ENCODE data around the gene PER2. TPM values are rescaled to one million over a fixed set of nuclear protein-coding genes. Genes with fewer than 3 reads are reported as not detected.
"Not testable (repeated sequence)": the region's sequence is repeated elsewhere in the genome, so short reads cannot be mapped to it uniquely, and the experiment has no call there.

The PER2 gene, protein sequence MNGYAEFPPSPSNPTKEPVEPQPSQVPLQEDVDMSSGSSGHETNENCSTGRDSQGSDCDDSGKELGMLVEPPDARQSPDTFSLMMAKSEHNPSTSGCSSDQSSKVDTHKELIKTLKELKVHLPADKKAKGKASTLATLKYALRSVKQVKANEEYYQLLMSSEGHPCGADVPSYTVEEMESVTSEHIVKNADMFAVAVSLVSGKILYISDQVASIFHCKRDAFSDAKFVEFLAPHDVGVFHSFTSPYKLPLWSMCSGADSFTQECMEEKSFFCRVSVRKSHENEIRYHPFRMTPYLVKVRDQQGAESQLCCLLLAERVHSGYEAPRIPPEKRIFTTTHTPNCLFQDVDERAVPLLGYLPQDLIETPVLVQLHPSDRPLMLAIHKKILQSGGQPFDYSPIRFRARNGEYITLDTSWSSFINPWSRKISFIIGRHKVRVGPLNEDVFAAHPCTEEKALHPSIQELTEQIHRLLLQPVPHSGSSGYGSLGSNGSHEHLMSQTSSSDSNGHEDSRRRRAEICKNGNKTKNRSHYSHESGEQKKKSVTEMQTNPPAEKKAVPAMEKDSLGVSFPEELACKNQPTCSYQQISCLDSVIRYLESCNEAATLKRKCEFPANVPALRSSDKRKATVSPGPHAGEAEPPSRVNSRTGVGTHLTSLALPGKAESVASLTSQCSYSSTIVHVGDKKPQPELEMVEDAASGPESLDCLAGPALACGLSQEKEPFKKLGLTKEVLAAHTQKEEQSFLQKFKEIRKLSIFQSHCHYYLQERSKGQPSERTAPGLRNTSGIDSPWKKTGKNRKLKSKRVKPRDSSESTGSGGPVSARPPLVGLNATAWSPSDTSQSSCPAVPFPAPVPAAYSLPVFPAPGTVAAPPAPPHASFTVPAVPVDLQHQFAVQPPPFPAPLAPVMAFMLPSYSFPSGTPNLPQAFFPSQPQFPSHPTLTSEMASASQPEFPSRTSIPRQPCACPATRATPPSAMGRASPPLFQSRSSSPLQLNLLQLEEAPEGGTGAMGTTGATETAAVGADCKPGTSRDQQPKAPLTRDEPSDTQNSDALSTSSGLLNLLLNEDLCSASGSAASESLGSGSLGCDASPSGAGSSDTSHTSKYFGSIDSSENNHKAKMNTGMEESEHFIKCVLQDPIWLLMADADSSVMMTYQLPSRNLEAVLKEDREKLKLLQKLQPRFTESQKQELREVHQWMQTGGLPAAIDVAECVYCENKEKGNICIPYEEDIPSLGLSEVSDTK (N-terminal part only)
- total RNA-seq (2014; rRNA removed; shearing (Covaris generic)) = 4.0 and 4.2 TPM in 2 replicates

DNA sequence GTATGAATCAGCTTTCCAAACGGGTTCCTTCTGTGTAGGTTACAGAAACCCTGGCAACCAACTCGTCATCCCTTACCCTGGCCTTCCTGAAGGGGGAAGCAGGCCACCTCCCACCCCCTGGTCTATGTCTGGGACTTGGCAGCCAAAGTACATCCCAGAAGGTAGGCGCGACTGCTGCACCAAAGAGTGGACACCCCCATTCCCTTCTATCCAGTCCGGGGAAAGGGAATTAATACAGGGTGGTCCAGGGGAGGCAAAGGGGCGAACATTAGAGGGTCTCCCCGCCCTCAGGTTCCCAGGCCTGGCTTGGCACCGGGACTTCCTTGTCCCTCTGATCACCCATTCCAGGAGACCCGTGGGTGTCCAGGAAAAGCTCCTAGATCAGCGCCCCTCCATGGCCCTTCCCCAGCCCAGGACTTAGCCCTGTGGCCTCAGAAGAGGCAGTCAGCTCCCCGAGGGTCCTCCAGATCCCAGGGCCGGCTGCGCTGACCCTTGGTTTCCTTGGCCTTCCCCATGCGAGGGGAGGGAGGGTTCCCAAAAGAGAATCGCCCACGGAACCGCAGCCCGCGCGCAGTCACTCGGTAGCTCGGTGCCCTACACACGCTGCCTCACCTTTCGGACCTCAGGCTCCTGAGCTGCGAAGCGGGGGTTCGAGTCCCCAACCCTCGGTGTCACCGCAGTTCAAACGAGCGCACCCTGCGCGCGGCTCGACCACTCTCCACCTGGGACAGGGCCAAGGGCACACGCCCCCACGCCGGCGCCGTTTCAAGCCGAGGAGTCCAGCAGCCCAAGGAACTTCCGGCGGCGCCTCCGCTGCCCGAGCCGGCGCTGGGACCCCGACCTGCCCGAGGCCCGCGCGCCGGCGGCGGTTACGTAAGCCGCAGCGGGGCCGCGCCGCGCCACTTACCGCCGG, at the start of gene PER2:
Gene PER2 (minus strand): TSS at position 874 of the 913 bp plus-strand sequence. CDS start 10,674 bp downstream, outside the sequence.
- DNase-seq (ENCODE audit: low read depth) = peak; percentile 80

DNA sequence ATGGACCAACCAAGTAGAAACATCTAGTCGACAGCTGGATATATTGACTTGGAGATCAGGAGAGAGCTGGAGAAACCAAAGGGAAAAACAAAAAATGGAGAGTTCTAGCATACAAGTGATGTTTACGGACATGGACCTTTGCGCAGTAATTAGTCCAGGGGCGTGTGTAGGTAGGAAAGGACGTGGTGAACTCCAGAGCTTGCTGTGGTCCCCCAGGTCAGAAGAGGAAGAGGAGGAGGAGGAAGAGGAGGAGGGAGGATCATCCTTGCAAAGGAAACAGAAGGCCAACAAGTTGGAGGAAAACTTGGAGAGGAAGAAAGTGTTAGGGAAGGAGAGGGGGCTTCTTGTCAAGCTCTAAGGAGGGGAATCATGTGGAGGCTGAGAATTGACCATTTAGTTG, 49.4 kb upstream of the PER2 start:
- DNase-seq (ENCODE audit: low read depth) = no peak

DNA sequence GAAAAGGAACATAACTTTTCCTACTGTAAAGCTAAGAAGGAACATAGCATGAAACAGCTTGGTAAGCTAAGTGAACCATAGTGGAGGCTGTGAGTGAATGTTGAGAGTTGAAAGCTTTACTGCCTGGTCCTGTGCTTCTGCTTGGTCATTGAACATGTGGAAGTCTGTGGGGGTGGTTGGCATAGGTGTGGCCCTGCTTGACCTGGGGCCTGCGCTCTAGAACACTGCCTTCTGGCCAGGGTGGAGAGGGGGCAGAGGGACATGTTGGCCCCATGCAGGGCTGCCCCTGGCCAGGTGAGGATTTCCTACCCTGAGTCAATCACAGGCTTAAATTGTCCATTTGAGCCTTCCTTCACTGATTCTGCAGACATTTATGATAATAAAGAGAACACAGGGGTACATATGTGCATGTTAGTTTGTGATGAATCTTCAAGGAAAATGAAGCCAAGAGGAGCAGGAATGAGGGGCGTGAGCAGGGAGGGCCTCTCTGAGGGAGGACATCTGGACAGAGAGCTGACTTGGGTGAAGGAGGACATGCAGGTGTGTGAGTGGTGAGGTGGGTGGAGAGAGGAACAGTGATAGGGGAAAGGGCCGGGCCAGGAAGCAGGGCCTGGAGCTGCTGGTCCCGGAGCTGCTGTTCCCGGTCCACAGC, 48.5 kb upstream of the PER2 start:
- DNase-seq (ENCODE audit: low read depth) = no peak

DNA sequence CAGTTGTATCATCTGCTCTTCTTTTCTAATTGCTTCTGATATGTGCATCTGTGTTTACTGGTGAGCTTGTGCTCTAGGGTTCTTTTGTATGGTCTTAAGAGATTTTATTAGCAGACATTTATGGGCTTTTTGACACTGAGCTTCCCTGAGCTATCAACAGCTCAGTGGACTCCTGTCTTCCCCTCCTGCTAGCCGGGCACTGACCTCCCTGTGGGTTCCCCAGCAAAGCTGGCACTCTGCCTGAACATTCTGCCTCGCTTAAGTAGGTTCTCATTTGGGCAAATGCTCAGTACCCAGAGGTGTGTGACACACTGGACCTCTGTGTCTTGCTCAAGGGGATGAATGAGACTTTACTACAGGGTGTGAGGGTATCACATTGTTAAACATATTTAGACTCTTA, 47.7 kb upstream of the PER2 start:
- no peak for DNase-seq (ENCODE audit: low read depth)

DNA sequence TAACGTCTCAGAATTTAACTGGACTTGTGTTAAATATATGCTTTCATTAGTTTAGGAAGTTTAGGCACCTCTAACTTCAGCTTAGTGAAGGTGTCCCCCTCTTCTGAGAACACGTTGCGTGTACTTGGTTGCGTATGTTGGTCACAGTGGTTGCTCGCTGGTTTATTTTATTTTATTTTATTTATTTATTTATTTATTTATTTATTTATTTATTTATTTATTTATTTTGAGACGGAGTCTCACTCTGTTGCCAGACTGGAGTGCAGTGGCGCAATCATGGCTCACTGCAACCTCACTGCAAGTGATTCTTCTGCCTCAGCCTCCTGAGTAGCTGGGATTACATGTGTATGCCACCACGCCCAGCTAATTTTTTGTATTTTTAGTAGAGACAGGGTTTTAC, 47.2 kb upstream of the PER2 start:
- DNase-seq (ENCODE audit: low read depth) = not testable (repeated sequence)

DNA sequence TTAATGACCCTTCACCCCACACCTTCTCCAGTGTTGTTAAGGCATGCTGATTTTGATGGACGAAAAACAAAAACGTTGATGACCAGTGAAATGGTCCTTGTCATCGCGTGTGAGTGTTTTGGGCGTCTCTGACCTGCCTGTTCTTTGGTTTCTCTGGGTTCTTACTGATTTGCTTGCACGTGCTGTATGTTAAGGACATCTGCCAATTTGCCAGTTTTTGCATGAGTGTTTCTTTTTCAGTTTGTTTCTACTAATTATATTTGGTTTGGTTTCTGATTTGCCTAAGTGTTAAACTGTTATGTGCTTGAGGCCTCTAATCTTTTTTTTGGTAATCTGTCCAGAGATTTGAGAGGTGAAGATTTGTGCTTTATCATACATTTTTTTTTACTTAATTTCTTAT, 46.5 kb upstream of the PER2 start:
- no peak for DNase-seq (ENCODE audit: low read depth)

DNA sequence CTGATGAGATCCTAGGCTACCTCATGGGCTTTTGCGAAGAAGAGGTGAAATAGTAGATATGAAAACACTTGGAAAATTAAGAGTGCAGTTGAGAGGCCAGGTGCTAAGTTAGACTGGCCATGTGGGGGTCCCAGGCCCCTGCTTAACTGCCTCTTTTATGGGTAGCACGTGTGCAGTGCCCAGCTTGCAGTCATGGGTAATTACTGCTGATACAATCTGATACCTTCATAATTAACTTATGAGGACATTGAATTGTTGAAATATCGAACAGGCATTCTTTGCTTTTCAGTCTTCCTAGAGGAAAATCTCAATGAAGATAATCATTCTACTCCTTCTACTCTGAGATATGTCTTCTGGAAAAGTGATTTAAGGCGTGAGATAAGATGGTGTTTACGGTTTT, 43.5 kb upstream of the PER2 start:
- DNase-seq (ENCODE audit: low read depth) = no peak

DNA sequence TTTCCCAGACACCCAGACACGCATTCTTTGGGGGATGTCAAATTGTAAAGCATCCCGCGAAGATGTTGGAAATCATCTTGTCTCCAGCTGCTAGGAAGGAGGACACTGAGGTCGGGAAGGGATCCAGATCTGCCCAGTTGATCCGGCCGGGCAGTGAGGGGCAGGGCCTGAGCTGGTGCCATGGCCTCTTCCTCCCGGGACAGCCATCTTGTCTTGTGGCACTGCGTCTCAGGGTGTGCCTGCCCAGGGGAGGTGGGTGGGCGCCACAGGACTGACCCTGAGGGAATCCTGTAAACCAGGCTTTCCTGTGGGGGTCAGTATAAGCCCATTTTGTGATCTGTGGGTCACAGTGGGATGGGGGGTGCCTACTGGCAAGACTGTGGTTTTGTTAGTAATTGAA, 42.0 kb upstream of the PER2 start:
- no peak for DNase-seq (ENCODE audit: low read depth)

DNA sequence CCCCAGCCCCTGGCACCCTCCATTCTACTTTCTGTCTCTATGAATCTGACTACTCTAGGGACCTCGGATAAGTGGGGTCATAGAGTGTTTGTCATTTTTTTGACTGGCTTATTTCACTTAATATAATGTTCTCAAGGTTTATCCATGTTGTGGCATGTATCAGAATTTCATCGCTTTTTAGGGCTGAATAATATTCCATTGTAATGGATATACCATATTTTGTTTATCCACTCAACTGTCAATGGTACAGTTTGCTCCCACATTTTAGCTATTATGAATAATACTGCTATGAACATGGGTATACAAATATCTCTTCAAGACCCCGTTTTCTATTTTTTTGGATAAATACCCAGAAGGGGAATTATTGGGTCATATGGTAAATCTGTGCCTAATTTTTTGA, 39.3 kb upstream of the PER2 start:
- DNase-seq (ENCODE audit: low read depth) = no peak

DNA sequence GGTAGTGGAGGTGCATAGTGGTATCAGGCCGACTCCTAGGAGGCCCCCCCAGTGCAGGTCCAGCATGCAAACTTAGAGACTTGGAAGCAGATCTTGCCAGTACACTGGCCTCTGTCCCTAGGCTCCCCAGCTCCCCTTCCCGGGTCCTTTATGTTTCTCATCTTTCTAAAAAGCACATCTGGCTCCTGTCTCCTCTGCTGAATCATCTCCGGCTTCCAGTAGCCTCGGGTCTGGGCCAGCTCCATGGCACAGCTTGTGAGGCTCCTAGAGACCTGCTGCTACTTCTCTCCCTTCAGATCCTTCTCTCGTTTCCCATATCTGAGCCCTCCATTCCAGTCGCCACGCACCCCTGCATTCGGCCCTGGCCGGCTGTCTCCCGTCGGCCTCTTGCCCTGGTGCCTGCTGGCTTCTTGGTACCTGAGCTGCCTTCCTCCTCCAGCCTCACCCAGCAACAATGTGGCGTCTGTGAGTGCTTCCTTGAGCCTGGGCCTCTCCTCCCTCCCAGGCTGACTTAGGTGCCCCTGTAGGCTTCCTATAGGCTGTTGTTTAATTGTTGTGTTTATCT, 38.5 kb upstream of the PER2 start:
- peak; percentile 28 for DNase-seq (ENCODE audit: low read depth)

DNA sequence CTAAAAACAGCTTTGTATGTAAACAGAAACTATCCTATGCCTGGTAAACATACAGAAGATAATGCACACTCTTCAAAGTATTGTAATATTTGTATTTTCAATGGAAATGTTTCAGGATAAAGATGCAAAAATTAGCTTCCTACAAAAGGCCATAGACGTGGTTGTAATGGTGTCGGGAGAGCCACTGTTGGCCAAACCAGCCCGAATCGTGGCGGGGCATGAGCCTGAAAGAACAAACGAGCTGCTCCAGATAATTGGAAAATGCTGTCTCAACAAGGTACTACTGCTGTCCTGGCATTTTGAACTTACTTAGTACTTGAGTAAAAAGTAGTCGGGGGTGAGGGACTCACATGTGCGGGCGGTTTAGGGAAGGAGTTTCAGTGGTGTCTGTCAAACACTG, 37.3 kb upstream of the PER2 start:
- DNase-seq (ENCODE audit: low read depth) = no peak

DNA sequence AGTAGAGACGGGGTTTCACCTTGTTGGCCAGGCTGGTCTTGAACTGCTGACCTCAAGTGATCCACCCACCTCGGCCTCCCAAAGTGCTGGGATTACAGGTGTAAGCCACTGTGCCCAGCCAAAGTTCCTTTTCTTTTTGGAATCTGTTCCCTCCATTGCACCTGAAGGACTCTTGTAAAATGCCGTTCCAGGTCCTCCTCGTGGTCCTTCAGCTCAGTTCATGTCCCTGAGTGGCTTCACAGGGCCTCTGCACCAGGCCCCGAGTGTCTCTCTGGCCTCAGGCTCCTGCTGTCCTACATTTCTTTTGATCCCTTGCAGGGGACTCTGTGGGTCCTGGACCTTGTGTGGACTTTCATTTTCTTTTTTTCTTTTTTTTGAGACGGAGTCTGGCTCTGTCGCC, 35.8 kb upstream of the PER2 start:
- not testable (repeated sequence) for DNase-seq (ENCODE audit: low read depth)

DNA sequence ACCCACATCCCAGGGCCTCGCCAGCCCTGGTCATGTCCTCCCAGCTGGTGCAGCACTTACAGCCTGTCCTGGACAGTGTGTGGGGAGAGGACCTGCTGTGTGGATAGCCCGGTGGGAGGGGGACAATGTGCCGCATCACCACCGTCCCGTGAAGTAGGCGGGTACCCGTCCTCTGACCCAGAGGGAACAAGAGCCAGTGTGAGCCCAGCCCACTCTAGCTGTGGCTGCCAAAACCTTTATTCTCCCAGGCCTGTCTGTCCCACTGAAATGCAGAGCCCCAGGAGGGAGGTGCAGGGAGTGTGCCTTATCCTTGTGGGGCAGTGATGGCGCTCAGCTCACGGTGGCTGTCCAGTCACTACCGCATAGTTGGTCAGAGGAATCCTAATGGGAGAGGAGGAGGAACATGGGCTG, 33.6 kb upstream of the PER2 start:
- no peak for DNase-seq (ENCODE audit: low read depth)

DNA sequence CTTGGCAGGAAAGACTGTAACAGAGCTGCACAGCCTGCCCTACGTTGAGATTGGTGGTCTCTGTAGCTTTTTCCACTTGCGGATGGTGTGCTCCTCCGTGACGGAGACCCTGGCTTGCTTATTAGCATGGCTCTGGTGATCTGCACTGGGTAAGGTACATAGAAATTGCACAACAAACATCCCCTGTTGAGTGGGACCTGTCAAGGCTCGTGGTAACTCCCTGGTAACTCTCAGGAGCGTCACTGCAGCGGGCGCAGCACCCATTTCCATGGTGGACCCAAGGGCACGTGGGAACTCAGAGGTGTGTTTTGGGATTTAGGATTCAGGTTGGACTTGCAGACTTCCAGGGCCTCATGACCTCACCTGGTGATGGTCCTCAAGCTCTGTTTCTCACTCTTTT, 33.1 kb upstream of the PER2 start:
- DNase-seq (ENCODE audit: low read depth) = no peak

DNA sequence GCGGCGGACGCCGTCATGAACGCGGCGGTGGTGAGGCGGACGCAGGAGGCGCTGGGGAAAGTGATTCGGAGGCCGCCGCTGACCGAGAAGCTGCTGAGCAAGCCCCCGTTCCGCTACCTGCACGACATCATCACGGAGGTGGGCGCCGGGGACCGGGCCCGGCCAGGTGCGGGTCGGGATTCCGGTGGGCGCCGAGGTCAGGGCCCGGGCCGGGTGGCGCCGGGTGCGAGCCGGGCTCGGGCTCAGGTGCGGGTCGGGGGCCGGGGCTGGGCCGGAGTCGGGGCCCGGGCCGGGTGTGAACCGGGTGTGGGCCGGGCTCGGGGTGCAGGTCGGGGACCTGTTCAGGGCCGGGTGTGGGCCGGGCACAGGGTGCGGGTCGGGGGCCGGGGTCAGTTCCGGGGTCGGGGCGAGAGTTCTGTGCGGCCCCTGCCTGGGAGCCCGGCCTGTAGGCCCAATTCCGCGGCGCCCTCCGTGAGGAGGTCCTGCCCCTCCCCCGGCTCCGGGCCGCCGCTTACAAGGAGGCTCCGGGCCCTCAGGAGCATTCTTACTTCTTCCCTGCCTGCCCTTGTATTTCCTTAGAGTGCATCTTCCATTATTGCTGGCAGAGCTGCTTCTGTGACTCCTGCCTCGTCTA, 32.4 kb upstream of the PER2 start:
- DNase-seq (ENCODE audit: low read depth) = no peak

DNA sequence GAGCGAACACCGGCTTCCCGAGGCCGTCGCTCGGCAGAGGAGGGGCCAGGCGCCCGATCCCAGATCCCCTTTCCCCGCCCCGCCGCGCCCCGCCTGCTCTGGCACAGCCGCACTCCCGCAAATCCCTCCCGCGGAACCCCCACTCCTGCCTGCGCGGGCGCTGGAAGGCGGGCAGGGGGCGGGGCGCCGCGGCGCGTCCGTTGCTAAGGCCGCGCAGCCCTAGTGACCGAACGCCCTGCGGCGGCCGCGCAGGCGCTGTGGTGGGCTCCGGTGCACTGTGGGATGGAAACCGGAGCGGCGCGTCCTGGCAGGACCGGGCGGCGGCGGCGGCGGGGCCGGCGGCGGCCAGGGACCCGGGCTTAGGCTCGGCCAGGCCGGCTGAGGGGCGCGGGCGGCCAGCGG, 31.8 kb upstream of the PER2 start, which contains the start of gene TRAF3IP1:
Gene TRAF3IP1 (plus strand): TSS at position 273 of the 402 bp plus-strand sequence. CDS start 145 bp downstream, outside the sequence.
- peak; percentile 90 for DNase-seq (ENCODE audit: low read depth)

DNA sequence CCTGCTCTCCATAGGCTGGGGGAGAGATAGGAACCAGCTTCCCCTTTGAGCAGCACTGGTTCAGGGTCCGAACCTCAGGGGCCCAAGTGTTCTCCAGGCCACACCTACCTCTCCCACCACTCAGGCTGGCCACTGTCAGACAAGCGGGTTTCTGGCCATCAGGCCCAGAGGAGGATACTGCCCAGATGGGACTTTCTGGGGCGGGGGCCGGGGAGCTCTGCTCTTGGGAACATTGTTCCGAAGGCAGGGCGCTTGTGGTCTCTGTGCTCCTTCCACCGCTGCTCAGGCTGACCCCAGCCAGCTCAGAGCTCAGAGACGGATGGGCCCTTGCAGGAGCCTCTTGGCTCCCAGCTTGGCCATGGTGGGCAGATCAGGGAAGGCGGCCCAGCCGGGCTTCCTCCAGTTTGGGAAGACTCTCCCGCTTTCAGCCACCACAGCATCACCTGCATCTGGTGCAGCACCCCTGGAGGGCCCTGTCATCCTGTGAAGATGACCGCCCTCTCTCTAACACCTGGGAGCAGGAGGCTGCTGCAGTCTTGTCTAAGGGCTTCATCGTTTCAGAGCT, 26.7 kb upstream of the PER2 start:
- DNase-seq (ENCODE audit: low read depth) = no peak

DNA sequence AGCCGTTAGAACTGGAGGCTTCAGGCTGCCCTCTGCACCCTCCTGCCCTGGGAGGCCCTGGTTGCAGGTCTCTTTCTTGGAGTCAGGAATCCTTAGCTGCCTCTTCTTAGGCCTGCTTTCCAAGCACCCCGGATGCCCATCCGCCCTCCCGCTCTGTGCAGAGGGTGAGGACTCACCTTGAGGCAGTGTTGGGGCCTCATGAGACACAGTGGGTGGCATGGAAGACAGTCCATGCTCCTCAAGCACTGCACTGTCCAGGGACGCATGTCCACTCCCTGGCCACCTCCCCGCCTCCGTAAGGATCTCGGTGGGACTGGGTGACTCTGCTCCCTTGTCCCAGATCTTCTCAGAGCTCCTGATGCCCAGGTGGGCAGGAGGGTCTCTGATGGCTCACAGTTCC, 26.2 kb upstream of the PER2 start:
- DNase-seq (ENCODE audit: low read depth) = no peak

DNA sequence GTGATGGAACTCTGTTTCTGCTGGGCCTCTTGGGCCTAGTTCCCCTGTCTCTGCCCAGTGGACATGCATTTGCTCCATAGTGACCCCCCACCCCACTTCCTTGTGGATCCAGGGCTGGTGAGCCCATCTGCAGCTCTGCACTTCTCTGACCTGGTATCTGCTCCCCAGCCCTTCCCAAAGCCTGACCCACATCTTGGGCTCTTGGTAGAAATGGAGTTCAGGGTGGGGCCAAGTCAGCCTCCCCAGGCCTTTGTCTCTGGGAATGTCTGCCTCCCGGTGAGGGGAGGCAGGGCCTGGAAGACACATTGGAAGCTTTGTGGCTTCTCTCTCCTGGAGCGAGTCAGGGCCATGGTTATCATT, 25.6 kb upstream of the PER2 start:
- no peak for DNase-seq (ENCODE audit: low read depth)
